ENCODE measurements around the gene EFNA2.
"Not testable (repeated sequence)": the region's sequence is repeated elsewhere in the genome, so short reads cannot be mapped to it uniquely, and the experiment has no call there.

Gene EFNA2

GRCh38 chr19:1322198-1322981, 36.7 kb downstream of the EFNA2 start:
- DNase-seq, result no peak

- DNase-seq, result no peak
These were observed 38.7 kb downstream of the EFNA2 start for GRCh38 chr19:1324249-1324805.

DNA sequence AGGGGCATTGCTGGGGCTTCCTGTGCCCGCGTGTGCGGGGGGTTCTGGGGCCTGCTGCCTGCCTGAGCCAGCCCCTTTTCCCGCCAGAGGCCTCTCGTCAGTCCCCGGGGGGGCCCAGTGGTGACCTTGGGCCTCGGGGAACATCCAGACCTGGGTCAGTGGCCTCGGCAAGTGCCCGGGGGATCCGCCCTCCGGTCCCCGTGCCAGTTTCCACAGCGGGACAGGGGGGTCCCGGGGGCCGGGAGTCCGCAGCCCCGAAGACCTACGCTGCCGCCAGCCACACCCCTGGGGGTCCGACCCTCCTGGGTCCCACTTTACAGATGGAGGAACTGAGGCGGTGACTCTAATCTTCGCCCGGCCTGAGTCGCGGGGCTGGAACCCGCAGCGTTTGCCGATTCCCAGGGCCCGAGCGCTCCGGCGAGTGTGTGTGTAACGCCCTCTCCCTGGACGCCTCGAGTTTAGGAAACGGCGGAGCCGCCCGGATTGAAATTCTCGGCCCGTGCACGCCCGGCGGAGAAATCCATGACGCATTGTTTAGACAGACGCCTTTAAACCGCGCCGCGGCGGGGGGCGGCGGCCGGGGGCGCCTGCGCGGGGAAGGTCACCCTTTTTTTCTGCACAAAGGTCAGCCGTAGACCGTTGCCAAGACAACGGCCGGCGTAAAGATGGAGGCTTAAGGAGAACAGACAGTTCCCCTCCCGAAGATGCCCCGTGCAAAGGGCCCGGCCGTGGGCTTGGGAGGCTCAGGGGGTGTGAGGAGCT, 39.3 kb downstream of the EFNA2 start:
- no peak for DNase-seq

- no peak for DNase-seq
These were observed 40.1 kb downstream of the EFNA2 start for GRCh38 chr19:1325568-1326294.

DNA sequence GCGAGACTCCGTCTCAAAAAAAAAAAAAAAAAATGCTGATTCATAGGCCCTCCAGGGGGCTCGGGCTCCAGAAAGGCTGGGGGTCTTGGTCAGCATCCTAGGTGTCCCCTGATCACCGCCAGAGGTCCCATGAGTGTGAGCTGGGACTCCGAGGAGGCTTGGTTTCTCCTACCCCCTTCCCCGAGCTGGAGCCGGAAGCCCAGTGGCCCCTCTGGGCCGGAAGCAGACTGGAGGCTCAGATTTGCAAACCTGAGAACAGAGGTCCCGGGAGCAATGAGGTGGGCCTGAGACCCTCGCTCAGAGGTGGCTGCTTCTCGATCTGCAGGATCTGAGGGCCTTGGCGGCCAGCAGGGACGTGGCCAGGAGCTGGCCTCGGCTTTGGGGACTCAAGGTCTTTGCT, 41.5 kb downstream of the EFNA2 start:
- DNase-seq, result no peak

DNA sequence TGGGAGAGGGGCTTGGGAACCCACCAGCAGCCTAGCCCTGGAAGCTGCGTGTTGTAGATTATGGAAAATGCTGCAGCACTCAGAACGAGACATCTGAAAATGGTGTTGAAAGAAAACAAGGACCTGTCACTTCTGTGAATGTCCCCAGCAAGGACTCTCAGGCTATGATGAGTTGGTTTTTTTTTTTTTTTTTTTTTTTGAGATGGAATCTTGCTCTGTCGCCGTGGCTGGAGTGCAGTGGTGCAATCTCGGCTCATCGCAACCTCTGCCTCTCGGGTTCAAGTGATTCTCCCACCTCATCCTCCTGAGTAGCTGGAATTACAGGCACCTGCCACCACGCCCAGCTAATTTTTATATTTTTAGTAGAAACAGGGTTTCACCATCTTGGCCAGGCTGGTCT, 46.5 kb downstream of the EFNA2 start:
- not testable (repeated sequence) for DNase-seq

DNA sequence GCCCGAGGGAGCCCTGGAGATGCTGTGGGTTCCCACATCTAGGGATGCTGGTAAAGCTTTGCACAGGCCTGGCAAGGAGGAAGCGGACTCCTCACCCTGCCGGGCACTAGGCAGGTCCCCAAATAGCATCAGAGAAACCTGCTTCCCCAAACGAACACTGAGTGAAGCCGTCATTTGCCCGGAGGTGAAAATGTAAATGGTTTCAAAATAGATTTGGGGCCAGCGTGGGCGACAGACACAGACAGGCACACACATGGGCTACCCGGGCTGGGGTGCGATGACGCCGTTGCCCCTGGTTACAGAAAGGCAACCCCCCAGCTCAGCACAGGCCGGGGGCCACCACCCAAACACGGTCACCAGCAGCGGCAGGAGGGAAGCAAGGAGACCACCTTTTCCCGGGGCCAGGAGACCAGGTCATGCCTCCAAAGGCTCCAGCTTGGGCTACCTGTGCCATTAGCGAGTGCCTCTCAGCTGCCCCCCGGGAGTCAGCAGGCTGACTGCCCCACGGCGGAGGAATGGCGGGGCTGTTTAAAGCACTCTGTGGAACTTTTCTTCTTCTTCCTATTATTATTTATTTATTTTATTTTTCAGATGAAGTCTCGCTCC, 50.5 kb downstream of the EFNA2 start:
- no peak for DNase-seq

- DNase-seq, result no peak
These were observed 55.2 kb downstream of the EFNA2 start for GRCh38 chr19:1340681-1341469.

DNA sequence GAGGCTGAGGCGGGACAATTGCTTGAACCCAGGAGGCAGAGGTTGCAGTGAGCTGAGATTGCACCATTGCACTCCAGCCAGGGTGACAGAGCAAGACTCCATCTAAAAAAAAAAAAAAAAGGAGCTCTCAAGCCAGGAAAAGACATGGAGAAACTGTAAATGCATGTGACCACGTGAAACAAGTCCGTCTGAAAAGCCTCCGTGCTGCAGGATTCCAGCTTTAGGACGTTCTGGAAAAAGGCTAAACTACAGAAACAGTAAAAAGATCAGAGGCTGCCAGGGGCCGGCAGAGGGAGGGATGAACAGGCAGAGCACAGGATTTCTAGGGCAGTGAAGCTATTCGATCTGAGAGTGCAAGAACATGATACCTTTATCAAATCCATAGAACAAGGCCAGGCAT, 57.4 kb downstream of the EFNA2 start:
- no peak for DNase-seq

DNA sequence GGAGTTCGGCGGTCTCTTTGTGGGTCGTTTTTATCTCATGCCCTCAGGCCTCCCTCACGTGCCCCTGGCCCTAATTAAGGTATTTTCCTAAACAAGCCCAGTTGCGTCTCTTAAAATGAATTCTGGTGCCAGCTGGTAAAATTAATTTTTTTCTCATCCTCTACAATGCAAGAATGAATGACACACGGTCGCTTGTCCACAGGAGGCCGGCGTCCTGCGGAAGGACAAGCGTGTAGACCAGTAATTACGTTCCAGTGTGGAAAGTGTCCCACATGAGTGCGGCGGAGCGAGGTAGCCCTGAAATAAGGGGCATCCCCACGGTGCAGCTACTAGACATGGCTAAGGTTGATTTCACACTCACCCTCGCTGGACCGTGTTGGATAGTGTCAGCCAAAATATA, 63.5 kb downstream of the EFNA2 start:
- DNase-seq, result no peak

DNA sequence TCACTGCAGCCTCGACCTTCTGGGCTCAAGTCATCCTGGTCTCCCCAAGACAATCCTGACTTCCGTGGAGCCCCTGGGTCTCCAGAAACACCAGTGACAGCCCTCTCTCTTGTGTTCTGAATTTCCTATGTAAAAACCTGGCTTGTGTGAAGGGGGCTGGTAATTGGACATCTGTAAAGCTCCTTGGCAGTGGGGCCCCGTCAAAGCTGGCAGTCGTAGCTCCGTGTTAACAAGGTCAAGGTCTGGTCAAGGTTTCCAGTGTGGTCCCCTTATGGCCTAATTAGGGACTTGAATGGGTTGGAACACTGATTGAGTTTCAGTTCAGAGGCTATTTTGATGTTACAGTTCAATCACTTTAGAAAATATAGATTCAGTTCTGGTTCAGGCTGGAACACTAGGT, 65.2 kb downstream of the EFNA2 start:
- no peak for DNase-seq

Data from NCI-H1048 (cell line).